ENCODE data around the gene RNF13.

Gene RNF13

GRCh38 chr3:149964291-149964690 lies 151.3 kb downstream of the RNF13 start:
- Histone ChIP-seq H3K36me3 (ENCODE audit: low read length) (0 out of 2 replicates have a peak, but pooled peaks cover 5% of the 10 kb centered on the region), H3K9me3 (ENCODE audit: insufficient read depth, low read length) (no peaks in the 10 kb centered on the region), H3K9ac (ENCODE audit: low read length) (no peak overlapping the region), H3K79me2 (ENCODE audit: insufficient read depth, low read length) (no peaks in the 10 kb centered on the region), H3K27me3 (ENCODE audit: low read length) (no peaks in the 10 kb centered on the region), H3F3A (ENCODE audit: insufficient read depth) (peaks cover 17% of the 10 kb centered on the region; the same call in 1 of the 2 replicates), H2AFZ (ENCODE audit: low read depth, low read length, severe bottlenecking) (no peak overlapping the region), H3K9me2 (replicated peaks; ENCODE audit: insufficient read depth, low read length) (no peaks in the 10 kb centered on the region), H4K20me1 (ENCODE audit: low read depth, low read length) (no peaks in the 10 kb centered on the region), H3K27ac (ENCODE audit: low read depth, low read length) (no peak overlapping the region), H3K4me3 (ENCODE audit: insufficient read depth, low read length, poor library complexity, severe bottlenecking) (no peak overlapping the region), H3K4me2 (ENCODE audit: low read depth, low read length, poor library complexity, severe bottlenecking) (no peak overlapping the region)
- TF ChIP-seq, protein P1, sequence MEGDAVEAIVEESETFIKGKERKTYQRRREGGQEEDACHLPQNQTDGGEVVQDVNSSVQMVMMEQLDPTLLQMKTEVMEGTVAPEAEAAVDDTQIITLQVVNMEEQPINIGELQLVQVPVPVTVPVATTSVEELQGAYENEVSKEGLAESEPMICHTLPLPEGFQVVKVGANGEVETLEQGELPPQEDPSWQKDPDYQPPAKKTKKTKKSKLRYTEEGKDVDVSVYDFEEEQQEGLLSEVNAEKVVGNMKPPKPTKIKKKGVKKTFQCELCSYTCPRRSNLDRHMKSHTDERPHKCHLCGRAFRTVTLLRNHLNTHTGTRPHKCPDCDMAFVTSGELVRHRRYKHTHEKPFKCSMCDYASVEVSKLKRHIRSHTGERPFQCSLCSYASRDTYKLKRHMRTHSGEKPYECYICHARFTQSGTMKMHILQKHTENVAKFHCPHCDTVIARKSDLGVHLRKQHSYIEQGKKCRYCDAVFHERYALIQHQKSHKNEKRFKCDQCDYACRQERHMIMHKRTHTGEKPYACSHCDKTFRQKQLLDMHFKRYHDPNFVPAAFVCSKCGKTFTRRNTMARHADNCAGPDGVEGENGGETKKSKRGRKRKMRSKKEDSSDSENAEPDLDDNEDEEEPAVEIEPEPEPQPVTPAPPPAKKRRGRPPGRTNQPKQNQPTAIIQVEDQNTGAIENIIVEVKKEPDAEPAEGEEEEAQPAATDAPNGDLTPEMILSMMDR (IDR thresholded peaks at IDR 0.05; ENCODE audit: insufficient read depth, low read length, poor library complexity, severe bottlenecking) = no peak
- no peak for TF ChIP-seq EZH2phosphoT487 (conservative IDR thresholded peaks at IDR 0.05; ENCODE audit: low read length)

DNA sequence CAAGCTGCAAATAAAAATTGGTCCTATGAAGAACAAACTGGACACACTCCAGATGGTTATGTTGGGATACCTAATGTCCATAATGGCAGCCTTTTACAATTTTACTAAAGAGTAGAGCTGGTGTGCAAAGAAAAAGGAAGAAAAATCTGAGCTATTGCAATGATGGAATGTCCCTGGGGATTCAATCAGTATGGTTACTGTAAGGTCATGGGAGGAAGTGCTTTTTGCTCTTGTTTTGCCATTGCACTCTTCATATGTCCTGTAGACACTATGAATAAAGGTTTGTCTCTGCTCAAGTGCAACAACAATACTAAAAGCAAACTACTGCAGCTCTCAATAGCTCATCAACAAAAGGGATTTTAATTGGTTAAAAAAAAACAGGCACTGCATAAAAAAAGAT lies 152.3 kb downstream of the RNF13 start:
- no peak overlapping the region for H3K4me2 ChIP-seq (ENCODE audit: low read depth, low read length, poor library complexity, severe bottlenecking)
- H3K9me3 ChIP-seq (ENCODE audit: insufficient read depth, low read length) = no peaks in the 10 kb centered on the region
- no peak overlapping the region for H2AFZ ChIP-seq (ENCODE audit: low read depth, low read length, severe bottlenecking)
- H4K20me1 ChIP-seq (ENCODE audit: low read depth, low read length) = no peaks in the 10 kb centered on the region
- no peaks in the 10 kb centered on the region for H3K79me2 ChIP-seq (ENCODE audit: insufficient read depth, low read length)
- TF ChIP-seq, protein P1 (IDR thresholded peaks at IDR 0.05; ENCODE audit: insufficient read depth, low read length, poor library complexity, severe bottlenecking) = no peak
- TF ChIP-seq EZH2phosphoT487 (conservative IDR thresholded peaks at IDR 0.05; ENCODE audit: low read length) = no peak
- H3K27me3 ChIP-seq (ENCODE audit: low read length) = no peaks in the 10 kb centered on the region
- H3K27ac ChIP-seq (ENCODE audit: low read depth, low read length) = no peak overlapping the region
- no peak overlapping the region for H3K4me3 ChIP-seq (ENCODE audit: insufficient read depth, low read length, poor library complexity, severe bottlenecking)
- 0 out of 2 replicates have a peak, but pooled peaks cover 2% of the 10 kb centered on the region for H3K36me3 ChIP-seq (ENCODE audit: low read length)
- no peak overlapping the region for H3K9ac ChIP-seq (ENCODE audit: low read length)
- peaks cover 17% of the 10 kb centered on the region; the same call in 1 of the 2 replicates for H3F3A ChIP-seq (ENCODE audit: insufficient read depth)
- no peaks in the 10 kb centered on the region for H3K9me2 ChIP-seq (replicated peaks; ENCODE audit: insufficient read depth, low read length)

GRCh38 chr3:149967086-149967685 lies 154.2 kb downstream of the RNF13 start:
- TF ChIP-seq, protein P1 (IDR thresholded peaks at IDR 0.05; ENCODE audit: insufficient read depth, low read length, poor library complexity, severe bottlenecking) = no peak
- TF ChIP-seq EZH2phosphoT487 (conservative IDR thresholded peaks at IDR 0.05; ENCODE audit: low read length) = no peak
- H3K4me3 ChIP-seq (ENCODE audit: insufficient read depth, low read length, poor library complexity, severe bottlenecking) = no peak overlapping the region
- no peak overlapping the region for H3K9ac ChIP-seq (ENCODE audit: low read length)
- H3K36me3 ChIP-seq (ENCODE audit: low read length) = 0 out of 2 replicates have a peak, but pooled peaks cover 2% of the 10 kb centered on the region
- H3K9me2 ChIP-seq (replicated peaks; ENCODE audit: insufficient read depth, low read length) = no peaks in the 10 kb centered on the region
- H3K4me2 ChIP-seq (ENCODE audit: low read depth, low read length, poor library complexity, severe bottlenecking) = no peak overlapping the region
- H2AFZ ChIP-seq (ENCODE audit: low read depth, low read length, severe bottlenecking) = no peak overlapping the region
- H3K27me3 ChIP-seq (ENCODE audit: low read length) = no peaks in the 10 kb centered on the region
- peaks cover 25% of the 10 kb centered on the region; the same call in 1 of the 2 replicates for H3F3A ChIP-seq (ENCODE audit: insufficient read depth)
- no peaks in the 10 kb centered on the region for H3K79me2 ChIP-seq (ENCODE audit: insufficient read depth, low read length)
- no peaks in the 10 kb centered on the region for H4K20me1 ChIP-seq (ENCODE audit: low read depth, low read length)
- no peak overlapping the region for H3K27ac ChIP-seq (ENCODE audit: low read depth, low read length)
- no peaks in the 10 kb centered on the region for H3K9me3 ChIP-seq (ENCODE audit: insufficient read depth, low read length)
